Osteocyte (in vitro differentiated cells): ENCODE measurements around the gene CAMSAP1. TPM values are rescaled to one million over a fixed set of nuclear protein-coding genes. Genes with fewer than 3 reads are reported as not detected.
"Not testable (repeated sequence)": the region's sequence is repeated elsewhere in the genome, so short reads cannot be mapped to it uniquely, and the experiment has no call there.

Source experiments
- DNase-seq: peaks from one replicate; pipeline ENCODE4 v3.0.0; 2021; ENCODE audit warnings: mixed read lengths; ENCODE audit not compliant: unreplicated experiment; ENCODE audit errors: extremely low spot score
- H3K27ac Mint-ChIP-seq: one replicate; pipeline ENCODE4 v1.8.0; 2021; ENCODE audit warnings: mild to moderate bottlenecking, mixed read lengths; ENCODE audit not compliant: unreplicated experiment
- H3K27me3 Mint-ChIP-seq: one replicate; pipeline ENCODE4 v1.8.0; 2021; ENCODE audit warnings: mixed read lengths; ENCODE audit not compliant: unreplicated experiment
- H3K36me3 Mint-ChIP-seq: one replicate; pipeline ENCODE4 v1.8.0; 2021; ENCODE audit warnings: mixed read lengths; ENCODE audit not compliant: unreplicated experiment
- H3K4me1 Mint-ChIP-seq: one replicate; pipeline ENCODE4 v1.8.0; 2021; ENCODE audit warnings: mixed read lengths; ENCODE audit not compliant: unreplicated experiment
- H3K4me3 Mint-ChIP-seq: one replicate; pipeline ENCODE4 v1.8.0; 2021; ENCODE audit warnings: mild to moderate bottlenecking, moderate library complexity, mixed read lengths; ENCODE audit not compliant: unreplicated experiment
- H3K9me3 Mint-ChIP-seq: one replicate; pipeline ENCODE4 v1.8.0; 2021; ENCODE audit warnings: mixed read lengths; ENCODE audit not compliant: unreplicated experiment
- total RNA-seq: library from RNA; stranded (reverse); gene quantifications from 2 replicates; pipeline ENCODE4 v1.2.1, GENCODE V29; 2021
- TF ChIP-seq, protein P1 (sequence below): fragments of 200-600 bp; sonication (generic); IDR thresholded peaks from 2 replicates; pipeline ENCODE4 v1.5.0; 2021; ENCODE audit warnings: antibody characterized with exemption, mild to moderate bottlenecking, moderate library complexity

Gene CAMSAP1
- total RNA-seq, 1 donor from 2014 or later, result 34.4 TPM

DNA sequence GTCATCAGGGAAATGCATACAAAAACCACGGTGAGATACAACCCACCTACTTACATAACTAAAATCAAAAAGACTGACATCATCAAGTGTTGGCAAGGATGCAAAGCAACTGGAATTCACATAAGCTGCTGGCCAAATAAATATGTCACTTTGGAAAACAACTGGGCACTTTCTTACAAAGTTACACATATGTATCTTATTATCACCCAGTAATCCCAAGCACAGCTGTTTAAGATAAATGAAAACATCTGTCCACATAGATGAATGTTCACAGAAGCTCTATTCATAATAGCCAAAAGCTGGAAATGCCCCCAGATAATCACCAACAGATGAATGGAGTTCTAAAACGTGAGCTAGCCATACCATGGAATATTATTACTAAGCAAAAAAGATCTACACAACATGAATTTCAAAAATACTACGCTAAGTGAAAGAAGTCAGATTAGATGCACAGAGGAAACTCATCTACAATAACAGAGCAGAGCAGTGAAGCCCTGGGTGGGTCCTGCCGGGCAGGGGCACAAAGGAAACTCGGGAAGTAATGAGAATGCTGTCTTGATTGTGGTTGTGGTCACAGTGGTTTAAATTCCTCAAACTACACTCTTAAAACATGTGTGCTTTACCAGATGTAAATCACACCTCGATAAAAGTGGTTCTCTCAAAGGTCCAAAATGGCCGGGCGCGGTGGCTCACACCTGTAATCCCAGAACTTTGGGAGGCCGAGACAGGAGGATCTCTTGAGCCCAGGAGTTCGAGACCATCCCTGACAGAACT is 8.5 kb downstream of the CAMSAP1 start:
- H3K36me3 Mint-ChIP-seq, result peaks cover 26% of the 10 kb centered on the region
- DNase-seq, result no peak
- H3K9me3 Mint-ChIP-seq, result peaks cover 31% of the 10 kb centered on the region
- TF ChIP-seq, protein P1, sequence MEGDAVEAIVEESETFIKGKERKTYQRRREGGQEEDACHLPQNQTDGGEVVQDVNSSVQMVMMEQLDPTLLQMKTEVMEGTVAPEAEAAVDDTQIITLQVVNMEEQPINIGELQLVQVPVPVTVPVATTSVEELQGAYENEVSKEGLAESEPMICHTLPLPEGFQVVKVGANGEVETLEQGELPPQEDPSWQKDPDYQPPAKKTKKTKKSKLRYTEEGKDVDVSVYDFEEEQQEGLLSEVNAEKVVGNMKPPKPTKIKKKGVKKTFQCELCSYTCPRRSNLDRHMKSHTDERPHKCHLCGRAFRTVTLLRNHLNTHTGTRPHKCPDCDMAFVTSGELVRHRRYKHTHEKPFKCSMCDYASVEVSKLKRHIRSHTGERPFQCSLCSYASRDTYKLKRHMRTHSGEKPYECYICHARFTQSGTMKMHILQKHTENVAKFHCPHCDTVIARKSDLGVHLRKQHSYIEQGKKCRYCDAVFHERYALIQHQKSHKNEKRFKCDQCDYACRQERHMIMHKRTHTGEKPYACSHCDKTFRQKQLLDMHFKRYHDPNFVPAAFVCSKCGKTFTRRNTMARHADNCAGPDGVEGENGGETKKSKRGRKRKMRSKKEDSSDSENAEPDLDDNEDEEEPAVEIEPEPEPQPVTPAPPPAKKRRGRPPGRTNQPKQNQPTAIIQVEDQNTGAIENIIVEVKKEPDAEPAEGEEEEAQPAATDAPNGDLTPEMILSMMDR, result no peak
- H3K27ac Mint-ChIP-seq, result no peak overlapping the region
- H3K27me3 Mint-ChIP-seq, result no peaks in the 10 kb centered on the region
- H3K4me3 Mint-ChIP-seq, result no peak overlapping the region
- H3K4me1 Mint-ChIP-seq, result peaks cover 13% of the 10 kb centered on the region

DNA sequence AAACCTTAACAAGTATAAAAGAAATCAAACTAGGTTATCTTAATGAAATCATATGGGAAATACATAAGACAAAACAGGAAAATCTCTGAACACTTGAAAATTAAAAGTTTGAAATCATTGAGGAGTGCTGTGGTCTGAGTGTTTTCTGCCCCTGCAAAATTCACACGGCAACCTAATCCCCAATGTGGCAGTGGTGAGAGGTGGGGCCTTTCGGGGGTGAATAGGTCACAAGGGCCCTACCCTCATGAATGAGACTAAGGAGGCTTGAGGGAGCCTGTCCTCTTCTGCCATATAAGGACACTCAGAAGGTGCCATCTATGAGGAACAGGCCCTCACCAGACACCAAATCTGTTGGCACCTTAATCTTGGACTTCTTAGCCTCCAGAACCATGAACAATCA is 10.7 kb downstream of the CAMSAP1 start:
- Mint-ChIP-seq H3K27me3 (no peaks in the 10 kb centered on the region), H3K9me3 (peaks cover 31% of the 10 kb centered on the region), H3K27ac (no peak overlapping the region), H3K4me3 (no peak overlapping the region), H3K4me1 (peaks cover 21% of the 10 kb centered on the region), H3K36me3 (peaks cover 26% of the 10 kb centered on the region)
- TF ChIP-seq, protein P1, result no peak
- no peak for DNase-seq

DNA sequence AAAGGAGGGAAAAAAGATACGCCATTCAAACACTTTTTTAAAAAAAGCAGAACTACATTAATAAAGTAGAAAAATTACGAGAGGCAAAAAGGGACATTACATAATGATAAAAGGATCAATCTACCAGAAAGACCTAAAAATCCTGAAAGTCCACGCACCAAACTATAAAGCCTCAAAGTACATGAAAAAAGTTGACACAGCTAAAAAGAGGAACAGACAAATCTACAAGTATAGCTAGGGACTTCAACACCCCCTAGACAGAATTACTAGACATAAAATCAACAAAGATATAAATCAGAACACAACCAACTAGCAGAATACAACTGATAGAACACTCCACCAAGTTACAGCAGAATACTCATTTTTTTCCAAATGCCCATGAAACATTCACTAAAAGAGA is 11.1 kb downstream of the CAMSAP1 start:
- no peak for DNase-seq
- peaks cover 24% of the 10 kb centered on the region for H3K4me1 Mint-ChIP-seq
- peaks cover 31% of the 10 kb centered on the region for H3K9me3 Mint-ChIP-seq
- no peaks in the 10 kb centered on the region for H3K27me3 Mint-ChIP-seq
- no peak overlapping the region for H3K4me3 Mint-ChIP-seq
- TF ChIP-seq, protein P1, result no peak
- H3K27ac Mint-ChIP-seq, result no peak overlapping the region
- H3K36me3 Mint-ChIP-seq, result peaks cover 25% of the 10 kb centered on the region

DNA sequence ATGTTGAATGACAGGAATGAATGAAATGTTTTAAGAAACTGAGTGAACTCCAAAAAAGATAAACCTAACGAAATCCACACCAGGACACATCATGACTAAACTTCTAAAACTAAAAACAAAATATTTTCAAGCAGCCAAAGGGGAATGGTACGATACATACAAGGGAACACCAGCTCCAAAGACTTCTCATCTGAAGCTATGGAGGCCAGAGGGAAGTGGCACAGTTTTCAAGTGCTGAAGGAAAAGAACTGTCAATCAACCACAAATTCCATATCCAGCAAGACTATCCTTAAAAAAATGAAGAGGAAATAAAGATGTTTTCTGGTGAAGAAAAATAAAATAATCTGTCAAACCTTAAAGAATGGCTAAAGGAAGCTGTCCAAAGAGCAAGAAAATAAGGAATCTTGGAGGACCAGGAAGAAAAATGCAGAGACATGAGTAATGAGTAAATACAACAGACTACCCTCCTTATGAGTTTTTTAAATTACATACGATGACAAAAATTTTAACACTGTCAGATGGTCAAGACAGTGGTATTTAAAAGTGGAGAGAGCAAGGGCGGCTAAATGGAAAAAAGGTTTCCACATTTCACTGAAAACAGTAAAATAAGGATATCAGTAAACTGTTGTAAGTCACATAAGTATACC is 12.0 kb downstream of the CAMSAP1 start:
- DNase-seq, result no peak
- Mint-ChIP-seq H3K4me1 (peaks cover 33% of the 10 kb centered on the region), H3K9me3 (peaks cover 31% of the 10 kb centered on the region), H3K27me3 (no peaks in the 10 kb centered on the region), H3K4me3 (no peak overlapping the region), H3K36me3 (peaks cover 22% of the 10 kb centered on the region), H3K27ac (no peak overlapping the region)
- TF ChIP-seq, protein P1, result no peak

DNA sequence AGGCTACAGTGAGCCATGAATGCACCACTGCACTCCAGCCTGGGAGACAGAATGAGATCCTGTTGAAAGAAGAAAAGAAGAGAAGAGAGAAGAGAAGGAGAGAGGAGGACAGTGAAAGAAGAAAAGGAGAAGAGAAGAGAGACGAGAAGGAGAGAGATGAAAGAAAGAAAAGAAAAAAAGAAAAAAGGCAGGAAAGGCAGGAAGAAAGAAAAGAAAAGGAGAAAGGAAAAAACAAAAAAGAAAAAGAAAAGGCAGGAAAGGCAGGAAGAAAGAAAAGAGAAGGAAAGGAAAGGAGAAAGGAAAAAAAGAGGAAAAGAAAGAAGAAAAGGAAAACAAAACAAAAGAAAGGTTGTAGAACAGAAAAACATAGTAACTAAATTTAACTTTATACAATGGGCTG is 14.2 kb downstream of the CAMSAP1 start:
- Mint-ChIP-seq H3K27me3 (no peaks in the 10 kb centered on the region), H3K27ac (no peak overlapping the region), H3K4me1 (peaks cover 32% of the 10 kb centered on the region), H3K4me3 (no peak overlapping the region), H3K36me3 (peaks cover 13% of the 10 kb centered on the region), H3K9me3 (peaks cover 23% of the 10 kb centered on the region)
- DNase-seq, result no peak
- TF ChIP-seq, protein P1, result no peak

DNA sequence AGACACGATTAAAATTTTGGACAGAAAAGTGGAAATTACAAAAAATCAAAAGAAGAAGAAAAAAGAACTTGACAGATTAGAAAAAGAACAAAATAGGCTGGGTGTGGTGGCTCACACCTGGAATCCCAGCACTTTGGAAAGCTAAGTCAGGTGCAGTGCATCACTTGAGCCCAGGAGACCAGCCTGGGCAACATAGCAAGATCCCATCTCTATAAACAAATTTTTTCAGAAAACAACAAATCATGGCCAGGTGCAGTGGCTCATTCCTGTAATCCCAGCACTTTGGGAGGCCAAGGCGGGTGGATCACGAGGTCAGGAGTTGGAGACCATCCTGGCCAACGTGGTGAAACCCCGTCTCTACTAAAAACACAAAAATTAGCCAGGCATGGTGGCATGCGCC is 15.0 kb downstream of the CAMSAP1 start:
- H3K27me3 Mint-ChIP-seq, H3K4me3 Mint-ChIP-seq, H3K27ac Mint-ChIP-seq, DNase-seq: not testable (repeated sequence)
- Mint-ChIP-seq H3K36me3 (peaks cover 11% of the 10 kb centered on the region), H3K9me3 (peaks cover 18% of the 10 kb centered on the region), H3K4me1 (peaks cover 38% of the 10 kb centered on the region)
